ENCODE measurements around the gene CFAP74. TPM values are rescaled to one million over a fixed set of nuclear protein-coding genes. Genes with fewer than 3 reads are reported as not detected.

Gene CFAP74
- total and polyA plus RNA-seq, 2 of the 13 experiments (the other 11 are each of a cell fraction or from before 2014, with no cell fraction given): 0.27 to 0.62 TPM

GRCh38 chr1:1959840-1960479, 43.6 kb downstream of the CFAP74 start (continued):
- TF ChIP-seq, protein P1, sequence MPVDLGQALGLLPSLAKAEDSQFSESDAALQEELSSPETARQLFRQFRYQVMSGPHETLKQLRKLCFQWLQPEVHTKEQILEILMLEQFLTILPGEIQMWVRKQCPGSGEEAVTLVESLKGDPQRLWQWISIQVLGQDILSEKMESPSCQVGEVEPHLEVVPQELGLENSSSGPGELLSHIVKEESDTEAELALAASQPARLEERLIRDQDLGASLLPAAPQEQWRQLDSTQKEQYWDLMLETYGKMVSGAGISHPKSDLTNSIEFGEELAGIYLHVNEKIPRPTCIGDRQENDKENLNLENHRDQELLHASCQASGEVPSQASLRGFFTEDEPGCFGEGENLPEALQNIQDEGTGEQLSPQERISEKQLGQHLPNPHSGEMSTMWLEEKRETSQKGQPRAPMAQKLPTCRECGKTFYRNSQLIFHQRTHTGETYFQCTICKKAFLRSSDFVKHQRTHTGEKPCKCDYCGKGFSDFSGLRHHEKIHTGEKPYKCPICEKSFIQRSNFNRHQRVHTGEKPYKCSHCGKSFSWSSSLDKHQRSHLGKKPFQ (CRISPR knock-in tag; IDR thresholded peaks at IDR 0.05; ENCODE audit: insufficient replicate concordance): peak; percentile 81
- TF ChIP-seq ESRRA (CRISPR knock-in tag; IDR thresholded peaks at IDR 0.05; ENCODE audit: low read depth) (peak; percentile 65; the same call in 1 of the 2 replicates), HOXA3 (CRISPR knock-in tag; IDR thresholded peaks at IDR 0.05) (peak; percentile 58; the same call in 1 of the 2 replicates), ZMYM2 (CRISPR knock-in tag; IDR thresholded peaks at IDR 0.05) (peak; percentile 80), BRCA1 (CRISPR knock-in tag; IDR thresholded peaks at IDR 0.05) (0 out of 2 replicates have a peak, but pooled peaks have one; percentile 58), ZBTB26 (CRISPR knock-in tag; IDR thresholded peaks at IDR 0.05; ENCODE audit: borderline replicate concordance) (no peak), SSRP1 (CRISPR knock-in tag; IDR thresholded peaks at IDR 0.05) (0 out of 2 replicates have a peak, but pooled peaks have one; percentile 65), ZNF609 (CRISPR knock-in tag; IDR thresholded peaks at IDR 0.05; ENCODE audit: borderline replicate concordance) (peak; percentile 76; the same call in 1 of the 2 replicates), ZNF510 (CRISPR knock-in tag; IDR thresholded peaks at IDR 0.05; ENCODE audit: low read depth) (no peak), YEATS2 (CRISPR knock-in tag; IDR thresholded peaks at IDR 0.05; ENCODE audit: borderline replicate concordance) (peak; percentile 57; the same call in 1 of the 2 replicates)
- TF ChIP-seq, protein P2, sequence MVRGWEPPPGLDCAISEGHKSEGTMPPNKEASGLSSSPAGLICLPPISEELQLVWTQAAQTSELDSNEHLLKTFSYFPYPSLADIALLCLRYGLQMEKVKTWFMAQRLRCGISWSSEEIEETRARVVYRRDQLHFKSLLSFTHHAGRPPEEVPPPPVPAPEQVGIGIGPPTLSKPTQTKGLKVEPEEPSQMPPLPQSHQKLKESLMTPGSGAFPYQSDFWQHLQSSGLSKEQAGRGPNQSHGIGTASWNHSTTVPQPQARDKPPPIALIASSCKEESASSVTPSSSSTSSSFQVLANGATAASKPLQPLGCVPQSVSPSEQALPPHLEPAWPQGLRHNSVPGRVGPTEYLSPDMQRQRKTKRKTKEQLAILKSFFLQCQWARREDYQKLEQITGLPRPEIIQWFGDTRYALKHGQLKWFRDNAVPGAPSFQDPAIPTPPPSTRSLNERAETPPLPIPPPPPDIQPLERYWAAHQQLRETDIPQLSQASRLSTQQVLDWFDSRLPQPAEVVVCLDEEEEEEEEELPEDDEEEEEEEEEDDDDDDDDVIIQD (CRISPR knock-in tag; IDR thresholded peaks at IDR 0.05; ENCODE audit: low read depth): peak; percentile 52
- TF ChIP-seq, protein P3, sequence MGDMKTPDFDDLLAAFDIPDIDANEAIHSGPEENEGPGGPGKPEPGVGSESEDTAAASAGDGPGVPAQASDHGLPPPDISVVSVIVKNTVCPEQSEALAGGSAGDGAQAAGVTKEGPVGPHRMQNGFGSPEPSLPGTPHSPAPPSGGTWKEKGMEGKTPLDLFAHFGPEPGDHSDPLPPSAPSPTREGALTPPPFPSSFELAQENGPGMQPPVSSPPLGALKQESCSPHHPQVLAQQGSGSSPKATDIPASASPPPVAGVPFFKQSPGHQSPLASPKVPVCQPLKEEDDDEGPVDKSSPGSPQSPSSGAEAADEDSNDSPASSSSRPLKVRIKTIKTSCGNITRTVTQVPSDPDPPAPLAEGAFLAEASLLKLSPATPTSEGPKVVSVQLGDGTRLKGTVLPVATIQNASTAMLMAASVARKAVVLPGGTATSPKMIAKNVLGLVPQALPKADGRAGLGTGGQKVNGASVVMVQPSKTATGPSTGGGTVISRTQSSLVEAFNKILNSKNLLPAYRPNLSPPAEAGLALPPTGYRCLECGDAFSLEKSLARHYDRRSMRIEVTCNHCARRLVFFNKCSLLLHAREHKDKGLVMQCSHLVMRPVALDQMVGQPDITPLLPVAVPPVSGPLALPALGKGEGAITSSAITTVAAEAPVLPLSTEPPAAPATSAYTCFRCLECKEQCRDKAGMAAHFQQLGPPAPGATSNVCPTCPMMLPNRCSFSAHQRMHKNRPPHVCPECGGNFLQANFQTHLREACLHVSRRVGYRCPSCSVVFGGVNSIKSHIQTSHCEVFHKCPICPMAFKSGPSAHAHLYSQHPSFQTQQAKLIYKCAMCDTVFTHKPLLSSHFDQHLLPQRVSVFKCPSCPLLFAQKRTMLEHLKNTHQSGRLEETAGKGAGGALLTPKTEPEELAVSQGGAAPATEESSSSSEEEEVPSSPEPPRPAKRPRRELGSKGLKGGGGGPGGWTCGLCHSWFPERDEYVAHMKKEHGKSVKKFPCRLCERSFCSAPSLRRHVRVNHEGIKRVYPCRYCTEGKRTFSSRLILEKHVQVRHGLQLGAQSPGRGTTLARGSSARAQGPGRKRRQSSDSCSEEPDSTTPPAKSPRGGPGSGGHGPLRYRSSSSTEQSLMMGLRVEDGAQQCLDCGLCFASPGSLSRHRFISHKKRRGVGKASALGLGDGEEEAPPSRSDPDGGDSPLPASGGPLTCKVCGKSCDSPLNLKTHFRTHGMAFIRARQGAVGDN (CRISPR knock-in tag; IDR thresholded peaks at IDR 0.05): peak; percentile 94

Data from HepG2 (cell line).